Hepatocyte (in vitro differentiated cells): Measurements from ENCODE around the gene GUCY2F. TPM values are rescaled to one million over a fixed set of nuclear protein-coding genes. Genes with fewer than 3 reads are reported as not detected.

Source experiments
- DNase-seq: peaks from one replicate; pipeline ENCODE4 v3.0.0-alpha.2; 2016; ENCODE audit warnings: low spot score
- H2AFZ ChIP-seq: fragments of 200-600 bp; sonication (generic); 2 replicates; pipeline ENCODE4 v1.6.0; 2016; ENCODE audit warnings: antibody characterized with exemption, mild to moderate bottlenecking
- H3K27ac ChIP-seq: fragments of 200-600 bp; sonication (generic); 2 replicates; pipeline ENCODE4 v1.5.1; 2016; ENCODE audit warnings: mild to moderate bottlenecking
- H3K27me3 ChIP-seq: fragments of 200-600 bp; sonication (generic); 2 replicates; pipeline ENCODE4 v1.6.1; 2016
- H3K36me3 ChIP-seq: fragments of 200-600 bp; sonication (generic); replicated peaks from 2 replicates; pipeline ENCODE4 v1.5.1; 2016; ENCODE audit warnings: low read depth; ENCODE audit not compliant: insufficient read depth
- H3K4me1 ChIP-seq: fragments of 200-600 bp; sonication (generic); 2 replicates; pipeline ENCODE4 v1.5.1; 2016; ENCODE audit warnings: mild to moderate bottlenecking, moderate library complexity; ENCODE audit not compliant: insufficient read depth
- H3K4me2 ChIP-seq: fragments of 200-600 bp; sonication (generic); 2 replicates; pipeline ENCODE4 v1.6.0; 2016
- H3K4me3 ChIP-seq: fragments of 200-600 bp; sonication (generic); 2 replicates; pipeline ENCODE4 v1.5.1; 2016; ENCODE audit warnings: mild to moderate bottlenecking
- H3K79me2 ChIP-seq: fragments of 200-600 bp; sonication (generic); 2 replicates; pipeline ENCODE4 v1.6.0; 2017; ENCODE audit warnings: mild to moderate bottlenecking
- H3K9me2 ChIP-seq: fragments of 200-600 bp; sonication (generic); replicated peaks from 2 replicates; pipeline ENCODE4 v1.6.0; 2017; ENCODE audit warnings: mild to moderate bottlenecking; ENCODE audit not compliant: insufficient read depth
- H3K9me3 ChIP-seq: fragments of 200-600 bp; sonication (generic); 2 replicates; pipeline ENCODE4 v1.5.1; 2016; ENCODE audit warnings: low read depth, mild to moderate bottlenecking
- H4K20me1 ChIP-seq: fragments of 200-600 bp; sonication (generic); 2 replicates; pipeline ENCODE4 v1.6.0; 2016; ENCODE audit warnings: mild to moderate bottlenecking; ENCODE audit not compliant: insufficient read depth, poor library complexity, severe bottlenecking
- CTCF ChIP-seq: fragments of 200-600 bp; sonication (generic); IDR thresholded peaks from 2 replicates; pipeline ENCODE4 v1.5.1; 2016; ENCODE audit warnings: antibody characterized with exemption, mild to moderate bottlenecking; ENCODE audit not compliant: poor library complexity
- EZH2 ChIP-seq: fragments of 200-600 bp; sonication (generic); IDR thresholded peaks from 2 replicates; pipeline ENCODE4 v1.6.1; 2016; ENCODE audit warnings: antibody characterized with exemption, mild to moderate bottlenecking, borderline replicate concordance
- EZH2phosphoT487 ChIP-seq: fragments of 200-600 bp; sonication (generic); IDR thresholded peaks from one replicate; pipeline ENCODE4 v1.6.1; 2018; ENCODE audit warnings: antibody characterized with exemption, mild to moderate bottlenecking, low read depth, moderate library complexity; ENCODE audit not compliant: unreplicated experiment, severe bottlenecking
- WGBS: methylation state at CpG from one replicate; pipeline ENCODE4 v1.1.6; 2016; ENCODE audit warnings: low lambda C conversion rate; ENCODE audit errors: missing lambda C conversion rate; 5-methylcytosine and 5-hydroxymethylcytosine counted together
- polyA plus RNA-seq: library from polyadenylated mRNA; unstranded; fragments of >200 nt; fragmentation: Nextera tagmentation; extraction: Ambion mirVana; gene quantifications from 2 replicates; pipeline ENCODE4 v1.2.1, GENCODE V29; 2016
- total RNA-seq: library from RNA; depleted of rRNA; stranded (reverse); fragments of >200 nt; gene quantifications from 2 replicates; pipeline ENCODE4 v1.2.3, GENCODE V29; 2014

Gene GUCY2F
- total RNA-seq (not detected in 2 replicates), polyA plus RNA-seq (not detected in 2 replicates)

GRCh38 chrX:109481986-109482385 is at the start of gene GUCY2F:
TSS of gene GUCY2F (minus strand) at chrX:109482086. CDS start at chrX:109475936, 6,150 bp downstream.
- H3K79me2 ChIP-seq, result no peaks in the 10 kb centered on the region
- 69% methylated on average over 4 of the region's 4 CpGs for WGBS
- H3K9me3 ChIP-seq, result no peaks in the 10 kb centered on the region
- TF ChIP-seq CTCF (no peak), EZH2phosphoT487 (no peak), EZH2 (no peak)
- H3K27me3 ChIP-seq, result no peaks in the 10 kb centered on the region
- no peak within 1 kb of the TSS for H3K27ac ChIP-seq
- no peak for DNase-seq
- no peak within 1 kb of the TSS for H3K4me3 ChIP-seq
- H2AFZ ChIP-seq, result no peak within 1 kb of the TSS
- H3K4me1 ChIP-seq, result no peaks in the 10 kb centered on the region
- no peaks in the 10 kb centered on the region for H3K36me3 ChIP-seq
- H4K20me1 ChIP-seq, result no peaks in the 10 kb centered on the region
- H3K4me2 ChIP-seq, result no peak within 1 kb of the TSS
- H3K9me2 ChIP-seq, result no peaks in the 10 kb centered on the region

- H3K27me3 ChIP-seq, result no peaks in the 10 kb centered on the region
- no peak overlapping the region for H3K4me3 ChIP-seq
- 93% methylated on average over 1 of the region's 1 CpG for WGBS
These were observed 37.1 kb upstream of the GUCY2F start for GRCh38 chrX:109519001-109519400.

GRCh38 chrX:109511113-109511512 is 29.2 kb upstream of the GUCY2F start:
- Histone ChIP-seq H3K79me2 (no peaks in the 10 kb centered on the region), H3K9me2 (no peaks in the 10 kb centered on the region), H2AFZ (no peak overlapping the region), H3K36me3 (no peaks in the 10 kb centered on the region), H3K4me1 (no peaks in the 10 kb centered on the region), H3K27me3 (no peaks in the 10 kb centered on the region), H3K4me2 (no peak overlapping the region), H3K27ac (no peak overlapping the region), H4K20me1 (no peaks in the 10 kb centered on the region), H3K9me3 (no peaks in the 10 kb centered on the region), H3K4me3 (no peak overlapping the region)
- 68% methylated on average over 1 of the region's 1 CpG for WGBS
- TF ChIP-seq EZH2 (no peak), EZH2phosphoT487 (no peak), CTCF (no peak)
- no peak for DNase-seq

More at GRCh38 chrX:109519001-109519400, 37.1 kb upstream of the GUCY2F start:
- Histone ChIP-seq H3K4me2 (no peak overlapping the region), H4K20me1 (no peaks in the 10 kb centered on the region), H2AFZ (no peak overlapping the region), H3K79me2 (no peaks in the 10 kb centered on the region), H3K4me1 (no peaks in the 10 kb centered on the region), H3K9me3 (no peaks in the 10 kb centered on the region), H3K27ac (no peak overlapping the region), H3K9me2 (no peaks in the 10 kb centered on the region), H3K36me3 (no peaks in the 10 kb centered on the region)
- TF ChIP-seq EZH2 (no peak), EZH2phosphoT487 (no peak), CTCF (no peak)
- no peak for DNase-seq

- no peak for TF ChIP-seq EZH2phosphoT487
- no peak for TF ChIP-seq CTCF
- TF ChIP-seq EZH2, result no peak
- H4K20me1 ChIP-seq, result no peaks in the 10 kb centered on the region
- H3K36me3 ChIP-seq, result no peaks in the 10 kb centered on the region
- H2AFZ ChIP-seq, result no peak overlapping the region
- H3K27ac ChIP-seq, result no peak overlapping the region
- no peaks in the 10 kb centered on the region for H3K79me2 ChIP-seq
- H3K4me1 ChIP-seq, result no peaks in the 10 kb centered on the region
- H3K4me2 ChIP-seq, result no peak overlapping the region
- no peak overlapping the region for H3K4me3 ChIP-seq
- H3K9me3 ChIP-seq, result no peaks in the 10 kb centered on the region
- H3K9me2 ChIP-seq, result no peaks in the 10 kb centered on the region
- no peaks in the 10 kb centered on the region for H3K27me3 ChIP-seq
- no peak for DNase-seq
These were observed 27.0 kb upstream of the GUCY2F start for GRCh38 chrX:109508915-109509314.
